K562 (cell line): ENCODE results near the gene SEPTIN1. TPM values are rescaled to one million over a fixed set of nuclear protein-coding genes. Genes with fewer than 3 reads are reported as not detected.

Experiments used
- ARID3A ChIP-seq: IDR thresholded peaks from 2 replicates; pipeline ENCODE4 v1.6.1; 2012; ENCODE audit warnings: low read depth, low read length, improper control_type of control experiment, borderline replicate concordance
- BCLAF1 ChIP-seq, 2 experiments: fragments of 450-650 bp in 1 of 2; IDR thresholded peaks; 2 replicates each; pipeline ENCODE4 v1.6.1; 2011 to 2017; ENCODE audit warnings: low read depth in 2 of 2, antibody characterized with exemption in 1 of 2, borderline replicate concordance in 1 of 2, low read length in 1 of 2, mild to moderate bottlenecking in 1 of 2, mixed read lengths in 1 of 2; ENCODE audit not compliant: control insufficient read depth in 1 of 2
- CREB5 ChIP-seq: fragments of 250-450 bp; sonication (Bioruptor Pico); IDR thresholded peaks from 2 replicates; pipeline ENCODE4 v1.5.0; 2020; ENCODE audit warnings: mild to moderate bottlenecking
- CSDE1 ChIP-seq, 2 experiments: fragments of 450-650 bp; IDR thresholded peaks; 2 replicates each; pipeline ENCODE4 v1.6.1; 2016; ENCODE audit warnings: mild to moderate bottlenecking in 1 of 2
- CXXC5 ChIP-seq: fragments of 250-450 bp; sonication (Bioruptor Pico); IDR thresholded peaks from 2 replicates; pipeline ENCODE4 v1.8.0; 2022; ENCODE audit warnings: inconsistent platforms, mild to moderate bottlenecking, moderate library complexity
- E2F6 ChIP-seq, 2 experiments: IDR thresholded peaks; 2 replicates each; pipeline ENCODE4 v1.6.1; 2011; ENCODE audit warnings: borderline replicate concordance in 1 of 2, control low read depth in 1 of 2, low read depth in 1 of 2, low read length in 1 of 2, mild to moderate bottlenecking in 1 of 2, mixed read lengths in 1 of 2, moderate library complexity in 1 of 2; ENCODE audit not compliant: insufficient read depth in 1 of 2, insufficient read length in 1 of 2, poor library complexity in 1 of 2, severe bottlenecking in 1 of 2; ENCODE audit errors: extremely low read depth in 1 of 2
- FIP1L1 ChIP-seq: fragments of 200-400 bp; formaldehyde crosslinking; IDR thresholded peaks from 2 replicates; pipeline ENCODE4 v1.6.1; 2018; ENCODE audit warnings: mild to moderate bottlenecking, low read depth, low read length; ENCODE audit not compliant: poor library complexity, severe bottlenecking
- HMG20B ChIP-seq: fragments of 250-450 bp; sonication (Bioruptor Pico); IDR thresholded peaks from 2 replicates; pipeline ENCODE4 v1.5.0; 2021; ENCODE audit warnings: mild to moderate bottlenecking
- NBN ChIP-seq: fragments of 450-650 bp; IDR thresholded peaks from 2 replicates; pipeline ENCODE4 v1.6.1; 2016; ENCODE audit warnings: low read depth, mild to moderate bottlenecking
- NR2F6 ChIP-seq: fragments of 450-650 bp; formaldehyde crosslinking; IDR thresholded peaks from 2 replicates; pipeline ENCODE4 v1.4.0; 2020; ENCODE audit warnings: mild to moderate bottlenecking
- OTX1 ChIP-seq: fragments of 450-650 bp; formaldehyde crosslinking; IDR thresholded peaks from 2 replicates; pipeline ENCODE4 v1.4.0; 2022; ENCODE audit warnings: mild to moderate bottlenecking
- PHB ChIP-seq: fragments of 250-450 bp; sonication (Bioruptor Pico); IDR thresholded peaks from 2 replicates; pipeline ENCODE4 v1.5.0; 2021
- SP1 ChIP-seq: sonication (generic); formaldehyde crosslinking; IDR thresholded peaks from 2 replicates; pipeline ENCODE4 v1.8.1; 2022; ENCODE audit warnings: mild to moderate bottlenecking, missing genetic modification reagents
- TAF9B ChIP-seq: fragments of 450-650 bp; IDR thresholded peaks from 2 replicates; pipeline ENCODE4 v1.6.1; 2018; ENCODE audit warnings: mild to moderate bottlenecking; ENCODE audit not compliant: partially characterized antibody
- U2AF1 ChIP-seq: fragments of 200-400 bp; formaldehyde crosslinking; optimal IDR thresholded peaks from 2 replicates; pipeline ENCODE3; 2017; ENCODE audit warnings: mild to moderate bottlenecking, low read depth, low read length, moderate library complexity
- ZHX1 ChIP-seq: fragments of 150-350 bp; conservative IDR thresholded peaks from 2 replicates; pipeline ENCODE4 v1.6.1; 2014; ENCODE audit warnings: low read length
- polyA plus RNA-seq, 8 experiments: library from polyadenylated mRNA; depleted of rRNA in 4 of 8; stranded (reverse) in 5 of 8; unstranded in 3 of 8; fragments of >200 nt; fragmentation: Nextera tagmentation in 2 of 8; fragmentation: Illumina TruSeq in 1 of 8; extraction: Ambion mirVana in 2 of 8; extraction: Trizol in 1 of 8; gene quantifications; 2 replicates each; pipeline versions ENCODE4 v1.2.1 to v1.2.3, GENCODE V29; 2011 to 2014; ENCODE audit warnings: inconsistent platforms in 1 of 8, missing spikeins in 1 of 8
- total RNA-seq, 7 experiments: library from RNA; depleted of rRNA in 6 of 7; stranded (reverse); fragments of >200 nt in 6 of 7; fragmentation: Illumina TruSeq in 2 of 7; extraction: Trizol in 2 of 7; gene quantifications; 2 replicates each; pipeline versions ENCODE4 v1.2.1 to v1.2.3, GENCODE V29; 2011 to 2021; ENCODE audit warnings: low replicate concordance in 1 of 7

Gene SEPTIN1
- total and polyA plus RNA-seq, 9 of the 15 experiments (the other 6 are each of a cell fraction or from before 2014, with no cell fraction given) = 0.23 to 5.6 (median 1.7) TPM; not detected in 1

GRCh38 chr16:30370456-30371247, 11.7 kb downstream of the SEPTIN1 start, which contains the start of gene TBC1D10B (continued):
- TF ChIP-seq BCLAF1 (IDR thresholded peaks at IDR 0.05; ENCODE audit: borderline replicate concordance in 1 of 2, control insufficient read depth in 1 of 2, low read depth in 2 of 2, low read length in 1 of 2) = no peak
- no peak for TF ChIP-seq CREB5
- TF ChIP-seq FIP1L1 = no peak
- no peak for TF ChIP-seq HMG20B (CRISPR knock-in tag)
- no peak for TF ChIP-seq CSDE1 (IDR thresholded peaks at IDR 0.05)
- TF ChIP-seq SP1 = peak; percentile 93
- TF ChIP-seq PHB (CRISPR knock-in tag) = no peak
- 0 out of 2 replicates have a peak, but pooled peaks have one; percentile 51 for TF ChIP-seq OTX1 (CRISPR knock-in tag)
- no peak for TF ChIP-seq U2AF1
- no peak for TF ChIP-seq TAF9B
- no peak for TF ChIP-seq ZHX1
- TF ChIP-seq CXXC5 = peak; percentile 3; the same call in 1 of the 2 replicates
- TF ChIP-seq NR2F6 (CRISPR knock-in tag) = no peak
- TF ChIP-seq NBN = no peak
- TF ChIP-seq E2F6 (IDR thresholded peaks at IDR 0.05; ENCODE audit: borderline replicate concordance in 1 of 2, extremely low read depth in 1 of 2, insufficient read depth in 1 of 2, insufficient read length in 1 of 2, low read depth in 1 of 2, low read length in 1 of 2, poor library complexity in 1 of 2, severe bottlenecking in 1 of 2) = peak in 1 of 2 experiments; percentile 70
- TF ChIP-seq ARID3A = peak; percentile 41; the same call in 1 of the 2 replicates
